Occipital lobe (tissue), 2 donors: ENCODE data around the gene AMN. TPM values are rescaled to one million over a fixed set of nuclear protein-coding genes. Genes with fewer than 3 reads are reported as not detected.
"Not testable (repeated sequence)": the region's sequence is repeated elsewhere in the genome, so short reads cannot be mapped to it uniquely, and the experiment has no call there.

ENCODE experiments used
- DNase-seq: peaks from one replicate; lab custom pipeline; 2025; lab: John Stamatoyannopoulos, UW
- total RNA-seq: library from RNA; depleted of rRNA; stranded (reverse); fragments of >200 nt; gene quantifications from one replicate; pipeline ENCODE4 v1.2.3, GENCODE V29; 2014

The AMN gene
- total RNA-seq, 1 donor from 2014 or later: not detected

DNA sequence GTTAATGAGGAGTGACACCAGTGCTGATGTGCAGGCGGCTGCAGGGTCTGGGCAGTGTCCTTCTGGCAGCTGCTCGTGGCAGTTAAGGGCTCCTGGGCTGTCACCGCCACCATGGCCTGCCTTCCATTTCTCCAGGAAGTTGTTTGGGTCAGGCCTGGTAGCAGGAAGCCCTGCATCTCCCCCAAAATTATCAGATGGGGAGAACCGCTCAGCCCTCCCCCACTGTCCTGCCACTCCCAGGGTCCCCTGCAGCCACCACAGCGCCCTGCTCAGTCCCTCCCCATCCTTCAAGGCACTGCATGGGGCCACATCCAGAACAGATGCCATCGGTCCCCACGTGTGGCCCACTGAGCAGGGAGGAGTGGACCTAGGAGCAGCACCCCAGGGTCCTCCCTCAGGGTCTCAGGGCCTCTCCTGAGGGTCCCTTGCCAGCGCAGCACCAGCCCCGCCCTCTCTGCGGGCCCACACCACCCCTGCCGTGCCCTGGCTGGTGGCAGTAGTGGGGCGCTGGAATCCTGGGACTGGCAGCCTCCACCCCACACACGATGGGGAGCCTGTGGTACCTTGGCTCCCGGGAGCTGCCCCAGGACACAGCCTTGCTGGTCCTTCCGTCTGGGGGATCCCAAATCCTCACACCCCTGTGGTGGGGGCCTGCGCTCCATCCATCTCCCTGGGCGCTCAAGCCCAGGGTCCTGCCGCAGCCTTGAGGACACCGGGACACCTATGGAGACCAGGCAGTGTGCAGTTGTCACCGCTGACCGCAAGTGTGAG lies 10.3 kb upstream of the AMN start:
- no peak for DNase-seq

GRCh38 chr14:102913341-102914211 lies 8.9 kb upstream of the AMN start:
- DNase-seq: no peak

- no peak for DNase-seq
Observed at GRCh38 chr14:102914474-102915291, 7.8 kb upstream of the AMN start.

DNA sequence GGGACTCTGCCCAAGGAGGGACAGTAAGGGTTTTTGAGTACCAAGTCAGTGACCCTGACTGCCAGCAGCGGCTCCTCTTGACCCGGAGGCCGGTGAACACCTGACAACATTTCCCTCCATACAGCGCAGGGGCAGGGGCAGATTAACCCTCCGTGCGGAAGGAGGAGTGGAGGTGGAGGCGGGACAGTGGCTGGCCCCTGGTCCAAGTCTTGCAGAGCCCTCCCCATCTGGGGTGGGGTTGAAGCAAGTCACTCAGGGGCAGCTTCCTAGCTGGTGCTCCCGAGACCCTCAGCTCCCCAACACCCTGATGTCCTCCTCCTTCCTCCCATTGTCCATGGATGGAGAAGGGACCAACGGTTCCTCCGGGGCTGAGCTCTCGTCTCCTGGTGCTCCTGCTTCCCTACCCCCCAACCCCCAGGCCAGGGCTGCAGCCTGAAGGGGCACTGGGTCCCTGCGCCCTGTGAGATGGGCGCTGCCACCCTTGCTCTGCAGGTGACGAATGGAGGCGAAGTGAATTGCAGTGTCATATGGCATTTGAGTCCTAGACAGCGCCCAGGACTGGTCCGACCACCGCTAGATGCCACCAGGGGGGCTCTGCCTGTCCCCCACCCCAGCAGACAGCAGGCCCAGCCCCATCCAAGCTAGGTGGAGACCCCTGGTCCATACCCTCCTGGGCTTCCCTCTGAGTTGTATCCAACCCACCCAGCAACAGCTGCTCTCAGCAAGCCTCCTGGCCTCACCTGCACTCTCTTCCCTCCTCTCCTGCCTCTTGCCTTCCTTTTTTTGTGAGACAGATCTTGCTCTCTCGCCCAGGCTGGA lies 7.0 kb upstream of the AMN start:
- DNase-seq: no peak

- no peak for DNase-seq
Observed at GRCh38 chr14:102916347-102917055, 6.0 kb upstream of the AMN start.

- DNase-seq: no peak
Observed at GRCh38 chr14:102917056-102917385, 5.4 kb upstream of the AMN start.

GRCh38 chr14:102917469-102918211 lies 4.8 kb upstream of the AMN start:
- DNase-seq: no peak

DNA sequence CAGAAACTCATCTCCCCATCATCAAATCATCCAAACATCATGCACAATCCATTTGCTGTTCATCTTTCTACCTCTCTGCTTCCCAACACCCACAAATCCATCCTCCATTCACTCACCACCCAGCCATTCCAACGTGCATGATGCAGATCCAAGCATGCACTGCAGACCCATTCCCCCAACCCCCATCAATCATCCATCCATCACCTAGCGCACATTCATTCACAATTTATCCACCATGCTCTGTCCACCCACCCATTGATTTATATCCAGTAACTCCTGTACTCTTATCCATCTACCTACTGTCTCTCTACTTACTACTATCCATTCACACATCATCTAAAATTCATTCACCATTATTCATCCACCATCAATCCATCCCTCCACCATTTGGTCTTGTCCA lies 4.0 kb upstream of the AMN start:
- DNase-seq: no peak

DNA sequence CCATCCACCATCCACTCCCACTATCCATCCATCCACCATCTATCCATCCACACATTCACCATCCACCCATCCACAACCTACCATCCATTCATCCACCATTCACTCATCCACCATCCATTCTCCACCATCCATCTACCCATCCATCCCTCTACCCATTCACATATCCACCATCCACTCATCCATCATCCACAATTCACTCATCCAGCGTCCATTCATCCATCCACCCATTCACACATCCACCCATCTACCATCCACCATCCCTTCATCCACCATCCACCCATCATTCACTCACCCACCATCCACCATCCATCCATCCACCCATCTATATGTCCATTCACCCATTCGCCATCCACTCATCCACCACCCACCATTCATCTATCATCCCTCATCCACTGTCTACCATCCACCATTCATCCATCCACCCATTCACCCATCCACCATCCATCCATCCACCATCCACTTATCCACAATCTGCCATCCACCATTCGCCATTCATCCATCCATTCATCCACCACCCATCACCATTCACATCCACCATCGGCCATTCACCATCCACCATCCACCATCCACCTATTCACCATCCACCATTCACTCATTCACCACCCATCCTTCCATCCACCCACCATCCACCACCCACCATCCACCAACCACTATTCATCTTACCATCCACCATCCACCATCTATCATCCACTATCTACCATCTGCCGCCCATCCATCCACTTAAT lies 2.0 kb upstream of the AMN start:
- DNase-seq: no peak

DNA sequence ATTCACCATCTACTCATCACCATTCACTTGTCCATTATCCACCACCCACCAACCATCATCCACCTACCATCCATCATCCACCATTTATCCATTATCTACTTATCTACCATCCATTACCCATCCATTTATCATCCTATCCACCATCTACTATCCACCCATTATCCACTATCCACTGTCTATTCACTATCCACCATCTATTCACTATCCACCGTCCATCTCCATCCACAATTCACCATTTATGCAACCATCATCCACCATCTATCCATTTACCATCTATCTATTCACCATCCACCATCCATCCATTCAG lies 1.5 kb upstream of the AMN start:
- DNase-seq: no peak

DNA sequence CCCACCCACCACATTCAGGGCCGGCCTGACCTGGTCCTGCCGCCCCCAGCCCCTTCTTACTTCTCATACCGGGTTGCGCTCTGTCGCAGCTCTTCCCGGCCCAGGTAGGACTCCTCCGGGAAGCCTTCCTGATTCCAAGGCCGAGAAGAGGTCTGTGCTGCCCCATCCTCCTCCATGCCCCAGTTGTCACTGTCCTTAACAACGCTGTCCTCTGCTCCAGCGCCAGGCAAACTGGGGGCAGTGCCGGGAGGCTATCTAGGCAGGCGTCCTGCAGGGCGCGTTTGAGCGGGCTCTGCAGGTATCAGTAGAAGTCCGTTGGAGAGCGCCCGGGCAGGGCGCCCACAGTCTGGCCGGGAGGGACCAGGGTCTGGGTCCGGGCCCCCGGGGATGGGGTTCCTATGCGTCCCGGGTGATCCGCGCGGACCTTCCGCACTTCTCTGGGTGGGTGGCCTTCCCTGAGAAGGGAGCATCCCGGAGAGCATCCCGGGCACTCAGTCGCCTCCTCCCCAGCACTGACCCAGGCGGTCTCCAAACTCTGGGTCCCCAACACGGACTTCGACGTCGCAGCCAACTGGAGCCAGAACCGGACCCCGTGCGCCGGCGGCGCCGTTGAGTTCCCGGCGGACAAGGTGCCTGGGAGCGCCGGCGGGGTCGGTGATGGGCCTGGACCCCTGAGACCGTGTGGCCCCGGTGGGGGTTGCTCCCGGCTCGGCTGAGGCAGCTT lies 900 bp downstream of the AMN start:
- DNase-seq: no peak

- no peak for DNase-seq
Observed at GRCh38 chr14:102923925-102924486, 1.5 kb downstream of the AMN start.

DNA sequence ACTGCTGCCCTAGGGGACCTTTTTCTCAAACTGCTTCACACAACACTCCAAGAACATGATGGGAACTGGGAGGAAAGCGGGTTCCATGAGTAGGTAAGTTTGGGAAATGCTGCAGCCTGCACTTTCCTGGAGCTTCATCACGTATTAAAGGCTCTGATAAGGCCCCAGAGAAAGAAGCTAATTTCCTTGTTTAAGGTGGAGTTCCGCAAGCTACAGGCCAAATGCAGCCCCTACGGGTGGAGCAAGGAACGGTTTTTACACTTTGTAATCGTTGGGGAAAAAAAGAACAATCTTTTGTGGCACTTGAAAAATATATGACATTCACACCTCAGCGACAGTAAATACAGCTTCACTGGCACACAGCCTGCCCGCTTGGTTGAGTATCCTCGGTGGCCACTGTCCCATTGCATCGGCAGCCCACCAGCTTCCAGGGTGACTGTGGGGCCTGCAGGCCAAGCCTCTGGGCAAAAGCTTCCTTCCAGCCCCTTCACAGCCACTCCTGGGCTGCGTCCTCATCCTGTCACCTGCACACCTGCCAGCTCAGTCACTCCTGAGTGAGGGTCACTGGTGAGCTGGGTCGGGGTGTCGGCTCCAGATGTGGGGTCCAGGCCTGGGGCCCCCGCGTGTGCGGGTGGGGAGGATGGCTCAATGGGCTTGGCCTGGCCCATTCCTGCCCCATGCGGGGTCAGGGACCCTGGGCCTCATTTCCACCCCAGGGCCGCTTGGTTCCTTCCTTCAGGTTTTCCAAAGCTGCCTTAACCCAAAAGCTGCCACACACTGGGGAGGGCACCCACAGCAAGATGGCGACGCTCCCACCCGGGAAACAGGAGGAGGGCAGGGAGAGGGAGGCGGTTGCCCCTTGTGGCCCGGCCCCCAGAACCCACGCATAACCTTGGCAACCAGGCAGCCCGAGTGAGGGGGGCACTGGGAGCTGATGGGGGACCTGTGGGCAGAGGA lies 2.4 kb downstream of the AMN start:
- DNase-seq: no peak

DNA sequence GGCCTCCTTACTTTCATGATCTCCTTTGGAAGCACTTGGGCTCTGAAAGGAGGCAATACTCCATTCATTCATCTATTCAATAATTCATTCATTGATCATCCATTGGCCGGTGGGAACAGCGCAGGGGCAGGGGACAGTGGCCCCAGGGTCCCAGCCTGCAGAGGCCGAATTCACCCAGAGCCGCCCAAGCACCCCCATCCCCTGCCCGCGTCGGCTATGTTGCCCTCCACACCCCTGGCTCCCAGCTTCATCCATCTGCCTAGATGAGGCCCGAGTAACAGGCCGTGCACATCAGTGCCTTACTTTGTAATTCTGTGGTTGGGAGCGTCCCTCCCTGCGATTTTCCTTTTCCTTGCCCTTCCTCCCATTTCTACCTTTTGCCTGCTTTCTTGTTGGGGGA lies 3.2 kb downstream of the AMN start:
- DNase-seq: no peak

DNA sequence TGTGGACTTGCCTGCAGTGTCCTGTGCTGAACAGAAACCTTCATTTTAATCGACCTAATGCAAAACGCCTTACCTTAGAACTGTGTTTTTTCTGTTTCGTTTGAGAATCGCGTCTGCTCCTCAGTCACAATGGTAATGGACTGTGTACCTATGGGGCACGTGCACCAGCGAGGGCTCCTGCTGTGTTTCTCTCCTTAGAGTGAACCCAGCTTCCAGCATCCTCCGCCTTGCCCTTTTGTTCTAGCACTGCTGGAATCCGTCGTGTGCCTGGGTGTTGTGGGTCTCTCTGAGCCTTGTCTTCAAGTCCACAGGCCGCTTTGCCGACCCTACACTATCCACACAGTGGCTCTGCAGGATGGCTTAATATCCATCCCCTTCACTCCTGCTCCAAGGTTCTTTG lies 3.6 kb downstream of the AMN start:
- DNase-seq: no peak

DNA sequence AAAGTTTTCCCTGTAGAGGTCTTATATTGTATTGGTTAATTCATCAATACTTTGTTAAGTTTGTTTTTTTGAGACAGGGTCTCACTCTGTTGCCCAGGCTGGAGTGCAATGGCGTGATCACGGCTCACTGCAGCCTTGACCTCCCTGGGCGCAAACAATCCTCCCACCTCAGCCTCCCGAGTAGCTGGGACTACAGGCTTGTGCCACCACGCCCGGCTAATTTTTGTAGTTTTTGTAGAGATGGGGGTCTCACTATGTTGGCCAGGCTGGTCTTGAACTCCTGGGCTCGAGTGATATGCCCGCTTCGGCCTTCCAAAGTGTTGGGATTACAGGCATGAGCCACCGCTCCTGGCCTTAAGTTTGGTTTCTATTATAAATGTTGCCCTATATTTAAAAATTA lies 4.4 kb downstream of the AMN start:
- DNase-seq: not testable (repeated sequence)

DNA sequence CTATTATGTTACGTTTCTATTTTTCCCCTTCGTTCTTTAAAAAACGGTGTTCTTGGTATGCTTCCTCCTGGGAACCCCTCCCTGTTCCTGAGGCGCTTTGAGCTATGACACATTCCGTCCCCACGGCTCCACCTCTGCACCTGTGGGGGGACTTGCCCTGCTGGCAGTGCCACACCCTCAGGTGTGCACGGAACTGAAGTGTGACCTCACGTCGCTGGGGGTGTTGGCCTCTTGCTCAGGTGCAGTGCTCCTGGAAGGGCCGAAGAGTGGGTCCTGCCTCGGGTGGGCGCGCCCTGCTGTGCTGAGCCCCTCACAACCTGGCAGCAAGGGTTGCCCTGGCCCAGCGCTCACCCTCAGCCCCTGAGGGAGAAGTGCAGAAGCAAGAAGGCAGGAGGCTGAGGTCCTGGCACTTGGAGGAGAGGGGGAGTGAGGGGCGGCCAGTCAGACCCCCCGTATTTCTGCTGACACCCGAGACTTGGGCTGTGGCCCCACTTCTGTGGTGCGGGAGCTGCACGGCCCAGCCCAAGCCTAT lies 4.9 kb downstream of the AMN start:
- DNase-seq: no peak
